CD4-positive, alpha-beta T cell treated with Interleukin-15 for 4 hours (primary cell): ENCODE data around the gene RASL12.
"Not testable (repeated sequence)": the region's sequence is repeated elsewhere in the genome, so short reads cannot be mapped to it uniquely, and the experiment has no call there.

ENCODE experiments used
- DNase-seq: peaks from one replicate; pipeline ENCODE4 v3.0.0-alpha.2; 2020; ENCODE audit warnings: low spot score

RASL12 gene

GRCh38 chr15:65067645-65068402 lies at the start of gene RASL12:
Gene RASL12 (minus strand): TSS chr15:65067991. CDS start chr15:65067835, 156 bp downstream.
- no peak for DNase-seq

GRCh38 chr15:65115542-65115941 lies 47.8 kb upstream of the RASL12 start:
- DNase-seq: no peak

GRCh38 chr15:65115086-65115485 lies 47.3 kb upstream of the RASL12 start, which contains the start of gene UBAP1L:
Gene UBAP1L (minus strand): TSS chr15:65115200. CDS start chr15:65106215, 8,985 bp downstream.
- DNase-seq: no peak

- no peak for DNase-seq
Measured at GRCh38 chr15:65110676-65111292, 43.0 kb upstream of the RASL12 start.

GRCh38 chr15:65106011-65106590 lies 38.3 kb upstream of the RASL12 start:
- no peak for DNase-seq

- DNase-seq: no peak
Measured at GRCh38 chr15:65105038-65105437, 37.2 kb upstream of the RASL12 start.

GRCh38 chr15:65102912-65103311 lies 35.1 kb upstream of the RASL12 start:
- no peak for DNase-seq

- no peak for DNase-seq
Measured at GRCh38 chr15:65101891-65102708, 34.3 kb upstream of the RASL12 start.

GRCh38 chr15:65101411-65101890 lies 33.7 kb upstream of the RASL12 start:
- peak; percentile 37 for DNase-seq

GRCh38 chr15:65100442-65100841 lies 32.7 kb upstream of the RASL12 start:
- no peak for DNase-seq

GRCh38 chr15:65099801-65100200 lies 32.0 kb upstream of the RASL12 start:
- DNase-seq: not testable (repeated sequence)

GRCh38 chr15:65099336-65099735 lies 31.5 kb upstream of the RASL12 start:
- DNase-seq: no peak

- no peak for DNase-seq
Measured at GRCh38 chr15:65097651-65098263, 30.0 kb upstream of the RASL12 start.

GRCh38 chr15:65096481-65097385 lies 28.9 kb upstream of the RASL12 start:
- DNase-seq: no peak

- DNase-seq: no peak
Measured at GRCh38 chr15:65095747-65096104, 27.9 kb upstream of the RASL12 start.

GRCh38 chr15:65095011-65095746 lies 27.4 kb upstream of the RASL12 start:
- DNase-seq: no peak

- DNase-seq: no peak
Measured at GRCh38 chr15:65094294-65094995, 26.7 kb upstream of the RASL12 start.

- not testable (repeated sequence) for DNase-seq
Measured at GRCh38 chr15:65093793-65094170, 26.0 kb upstream of the RASL12 start.
